ENCODE results near the gene ZNF701. TPM values are rescaled to one million over a fixed set of nuclear protein-coding genes. Genes with fewer than 3 reads are reported as not detected.
"Not testable (repeated sequence)": the region's sequence is repeated elsewhere in the genome, so short reads cannot be mapped to it uniquely, and the experiment has no call there.

Gene ZNF701
- total RNA-seq, 4 donors from 2014 or later, result 7.8 to 13.3 (median 10.1) TPM

GRCh38 chr19:52554216-52554971 is 15.7 kb upstream of the ZNF701 start:
- H3K4me1 ChIP-seq, result no peaks in the 10 kb centered on the region
- H3K9me3 ChIP-seq, result peaks cover 12 to 61% (median 34%) of the 10 kb centered on the region in 4 donors
- TF ChIP-seq CTCF (IDR thresholded peaks at IDR 0.05), result no peak
- DNase-seq (ENCODE audit: extremely low spot score), result no peak
- no peak overlapping the region for H3K4me3 ChIP-seq
- 93% methylated on average over 15 of the region's 15 CpGs for WGBS
- no peaks in the 10 kb centered on the region for H3K27me3 ChIP-seq
- H3K36me3 ChIP-seq, result peaks cover 50 to 96% (median 79%) of the 10 kb centered on the region in 4 donors
- intact Hi-C loops (cut with DNase I), result no loop called here
- no peak overlapping the region for H3K27ac ChIP-seq (replicated peaks in 1 of 4)

- H3K4me3 ChIP-seq, result no peak overlapping the region
- H3K27me3 ChIP-seq, result no peaks in the 10 kb centered on the region
- DNase-seq (ENCODE audit: extremely low spot score), result no peak
- no peak for TF ChIP-seq POLR2A (IDR thresholded peaks at IDR 0.05; ENCODE audit: low read depth)
- no peak for TF ChIP-seq POLR2AphosphoS5 (IDR thresholded peaks at IDR 0.05)
- TF ChIP-seq CTCF (IDR thresholded peaks at IDR 0.05), result no peak
- TF ChIP-seq EP300 (IDR thresholded peaks at IDR 0.05), result no peak
- no peaks in the 10 kb centered on the region for H3K4me1 ChIP-seq
- WGBS, result 95% methylated on average over 16 of the region's 16 CpGs
- peaks cover 8 to 50% (median 32%) of the 10 kb centered on the region in 4 donors for H3K9me3 ChIP-seq
- H3K27ac ChIP-seq (replicated peaks in 1 of 4), result no peak overlapping the region
- intact Hi-C loops (cut with DNase I), result no loop called here
- peaks cover 40 to 94% (median 75%) of the 10 kb centered on the region in 4 donors for H3K36me3 ChIP-seq
Observed at GRCh38 chr19:52557231-52557995, 12.7 kb upstream of the ZNF701 start.

- DNase-seq (ENCODE audit: extremely low spot score); H3K27me3 ChIP-seq; H3K27ac ChIP-seq (replicated peaks in 1 of 4); H3K4me3 ChIP-seq; H3K4me1 ChIP-seq; intact Hi-C loops (cut with DNase I): not testable (repeated sequence)
- Histone ChIP-seq H3K36me3 (peaks cover 26 to 94% (median 70%) of the 10 kb centered on the region in 4 donors), H3K9me3 (peaks cover 7 to 43% (median 30%) of the 10 kb centered on the region in 4 donors)
- 78% methylated on average over 5 of the region's 5 CpGs for WGBS
Observed at GRCh38 chr19:52558732-52559445, 11.2 kb upstream of the ZNF701 start.

- WGBS, result 91% methylated on average over 8 of the region's 8 CpGs
- H3K4me1 ChIP-seq; intact Hi-C loops (cut with DNase I); H3K4me3 ChIP-seq; H3K27ac ChIP-seq (replicated peaks in 1 of 4); H3K27me3 ChIP-seq; DNase-seq (ENCODE audit: extremely low spot score): not testable (repeated sequence)
- Histone ChIP-seq H3K36me3 (peaks cover 11 to 73% (median 57%) of the 10 kb centered on the region in 4 donors), H3K9me3 (peaks cover 0 to 16% (median 10%) of the 10 kb centered on the region in 4 donors)
Observed at GRCh38 chr19:52561611-52562010, 8.5 kb upstream of the ZNF701 start.

GRCh38 chr19:52566121-52566520 is 4.0 kb upstream of the ZNF701 start:
- no peak for DNase-seq (ENCODE audit: extremely low spot score)
- H3K4me1 ChIP-seq, result peaks cover 6 to 16% (median 14%) of the 10 kb centered on the region in 4 donors
- WGBS, result 93% methylated on average over 6 of the region's 6 CpGs
- intact Hi-C loops (cut with DNase I), result loop anchor here (5.0 kb wide), 1 partner anchor 39 kb away; the partner anchor contains the start of gene ZNF808
- no peak overlapping the region for H3K27ac ChIP-seq (replicated peaks in 1 of 4)
- peaks cover 0 to 34% (median 28%) of the 10 kb centered on the region in 4 donors for H3K36me3 ChIP-seq
- peaks cover 0 to 5% (median 2%) of the 10 kb centered on the region in 4 donors for H3K9me3 ChIP-seq
- no peak overlapping the region for H3K4me3 ChIP-seq
- no peak for TF ChIP-seq EP300 (IDR thresholded peaks at IDR 0.05)
- H3K27me3 ChIP-seq, result no peaks in the 10 kb centered on the region

GRCh38 chr19:52566588-52566987 is 3.5 kb upstream of the ZNF701 start:
- H3K4me3 ChIP-seq, result no peak overlapping the region
- no peaks in the 10 kb centered on the region for H3K27me3 ChIP-seq
- intact Hi-C loops (cut with DNase I), result loop anchor here (5.0 kb wide), 1 partner anchor 39 kb away; the partner anchor contains the start of gene ZNF808
- TF ChIP-seq EP300 (IDR thresholded peaks at IDR 0.05) (no peak), POLR2AphosphoS5 (IDR thresholded peaks at IDR 0.05) (no peak), CTCF (IDR thresholded peaks at IDR 0.05) (no peak), POLR2A (IDR thresholded peaks at IDR 0.05; ENCODE audit: low read depth) (no peak)
- no peak overlapping the region for H3K27ac ChIP-seq (replicated peaks in 1 of 4)
- WGBS, result 86% methylated on average over 2 of the region's 2 CpGs
- peaks cover 6 to 21% (median 19%) of the 10 kb centered on the region in 4 donors for H3K4me1 ChIP-seq
- peaks cover 0 to 5% (median 2%) of the 10 kb centered on the region in 4 donors for H3K9me3 ChIP-seq
- DNase-seq (ENCODE audit: extremely low spot score), result no peak
- H3K36me3 ChIP-seq, result peaks cover 0 to 29% (median 24%) of the 10 kb centered on the region in 4 donors

All from esophagus muscularis mucosa (tissue), 4 donors.